Astrocyte of the hippocampus (primary cell): ENCODE results near the gene WNT8B.
A peak's percentile ranks its signal among the peaks of the same experiment; 100 is the strongest.

Source experiments
- DNase-seq: peaks from one replicate; pipeline ENCODE4 v3.0.0; 2011; ENCODE audit warnings: low read depth, low spot score

WNT8B gene

GRCh38 chr10:100483876-100484666 is 21.3 kb downstream of the WNT8B start:
- no peak for DNase-seq

GRCh38 chr10:100485366-100485765 is 22.6 kb downstream of the WNT8B start:
- peak; percentile 32 for DNase-seq

GRCh38 chr10:100485801-100486495 is 23.1 kb downstream of the WNT8B start:
- no peak for DNase-seq

- DNase-seq = no peak
Measured at GRCh38 chr10:100487529-100487928, 24.7 kb downstream of the WNT8B start.

GRCh38 chr10:100489396-100489795 is 26.6 kb downstream of the WNT8B start:
- no peak for DNase-seq

- DNase-seq = no peak
Measured at GRCh38 chr10:100490531-100490930, 27.7 kb downstream of the WNT8B start.

- no peak for DNase-seq
Measured at GRCh38 chr10:100496567-100496966, 33.8 kb downstream of the WNT8B start.

- DNase-seq = no peak
Measured at GRCh38 chr10:100498059-100498458, 35.2 kb downstream of the WNT8B start.

- DNase-seq = no peak
Measured at GRCh38 chr10:100501423-100501822, 38.6 kb downstream of the WNT8B start.

GRCh38 chr10:100502926-100503494 is 40.2 kb downstream of the WNT8B start:
- no peak for DNase-seq

- peak; percentile 31 for DNase-seq
Measured at GRCh38 chr10:100504096-100504495, 41.3 kb downstream of the WNT8B start.

GRCh38 chr10:100505164-100505563 is 42.4 kb downstream of the WNT8B start:
- no peak for DNase-seq

- no peak for DNase-seq
Measured at GRCh38 chr10:100506596-100507356, 44.0 kb downstream of the WNT8B start.

GRCh38 chr10:100507357-100507732 is 44.5 kb downstream of the WNT8B start:
- DNase-seq = no peak

- no peak for DNase-seq
Measured at GRCh38 chr10:100508266-100508665, 45.5 kb downstream of the WNT8B start.

GRCh38 chr10:100508691-100509150 is 45.9 kb downstream of the WNT8B start:
- peak; percentile 77 for DNase-seq

GRCh38 chr10:100509241-100509840 is 46.5 kb downstream of the WNT8B start:
- DNase-seq = no peak

GRCh38 chr10:100510533-100511308 is 47.9 kb downstream of the WNT8B start:
- DNase-seq = no peak

- DNase-seq = no peak
Measured at GRCh38 chr10:100515612-100516011, 52.8 kb downstream of the WNT8B start.

- no peak for DNase-seq
Measured at GRCh38 chr10:100516847-100517246, 54.0 kb downstream of the WNT8B start.

GRCh38 chr10:100518761-100519241 is 56.0 kb downstream of the WNT8B start:
- peak; percentile 83 for DNase-seq
